ENCODE data around the gene MYO18B.

Gene MYO18B

GRCh38 chr22:25961699-25962098 lies 219.7 kb downstream of the MYO18B start:
- TF ChIP-seq REST (IDR thresholded peaks at IDR 0.05; ENCODE audit: insufficient replicate concordance, low read depth) (no peak), POLR2AphosphoS5 (IDR thresholded peaks at IDR 0.05; ENCODE audit: low read depth) (no peak), GABPA (IDR thresholded peaks at IDR 0.05; ENCODE audit: low read depth) (no peak), SPI1 (IDR thresholded peaks at IDR 0.05; ENCODE audit: borderline replicate concordance, low read depth) (no peak), CTCF (IDR thresholded peaks at IDR 0.05; ENCODE audit: insufficient read depth, low read length) (no peak)
- no peak overlapping the region for H3K4me3 ChIP-seq (replicated peaks; ENCODE audit: insufficient read depth, low read length)

GRCh38 chr22:25962711-25963110 lies 220.7 kb downstream of the MYO18B start:
- Histone ChIP-seq H3K27ac (replicated peaks) (no peak overlapping the region), H3K4me3 (replicated peaks; ENCODE audit: insufficient read depth, low read length) (no peak overlapping the region), H3K27me3 (ENCODE audit: insufficient read depth, poor library complexity, severe bottlenecking) (peaks cover 15% of the 10 kb centered on the region)
- DNase-seq (ENCODE audit: low read depth in 1 of 2, low spot score in 1 of 2), result no peak
- TF ChIP-seq REST (IDR thresholded peaks at IDR 0.05; ENCODE audit: insufficient replicate concordance, low read depth) (no peak), POLR2AphosphoS5 (IDR thresholded peaks at IDR 0.05; ENCODE audit: low read depth) (no peak), GABPA (IDR thresholded peaks at IDR 0.05; ENCODE audit: low read depth) (no peak)

More at GRCh38 chr22:25961699-25962098, 219.7 kb downstream of the MYO18B start:
- no peak overlapping the region for H3K27ac ChIP-seq (replicated peaks)
- DNase-seq (ENCODE audit: low read depth in 1 of 2, low spot score in 1 of 2), result no peak
- peaks cover 10% of the 10 kb centered on the region for H3K27me3 ChIP-seq (ENCODE audit: insufficient read depth, poor library complexity, severe bottlenecking)

- DNase-seq (ENCODE audit: low read depth in 1 of 2, low spot score in 1 of 2), result no peak
- no peak overlapping the region for H3K4me3 ChIP-seq (replicated peaks; ENCODE audit: insufficient read depth, low read length)
- no peak overlapping the region for H3K27ac ChIP-seq (replicated peaks)
- peaks cover 15% of the 10 kb centered on the region for H3K27me3 ChIP-seq (ENCODE audit: insufficient read depth, poor library complexity, severe bottlenecking)
- TF ChIP-seq CTCF (IDR thresholded peaks at IDR 0.05; ENCODE audit: insufficient read depth, low read length) (no peak), SPI1 (IDR thresholded peaks at IDR 0.05; ENCODE audit: borderline replicate concordance, low read depth) (no peak), REST (IDR thresholded peaks at IDR 0.05; ENCODE audit: insufficient replicate concordance, low read depth) (no peak), GABPA (IDR thresholded peaks at IDR 0.05; ENCODE audit: low read depth) (no peak), POLR2AphosphoS5 (IDR thresholded peaks at IDR 0.05; ENCODE audit: low read depth) (no peak)
Measured at GRCh38 chr22:25964961-25965730, 223.2 kb downstream of the MYO18B start.
